Renal cortical epithelial cell (primary cell): Measurements from ENCODE around the gene SLC44A4. TPM values are rescaled to one million over a fixed set of nuclear protein-coding genes. Genes with fewer than 3 reads are reported as not detected.

Source experiments
- total RNA-seq: library from RNA; depleted of rRNA; stranded (reverse); fragments of >200 nt; gene quantifications from 2 replicates; pipeline ENCODE4 v1.2.3, GENCODE V29; 2014

Gene SLC44A4
- total RNA-seq, 1 donor from 2014 or later = 1.1 TPM

Other genes with a start within 250 kb of the SLC44A4 start
- gene BAG6, start 226.3 kb downstream of the SLC44A4 start, total RNA-seq = 130 and 241 TPM in 2 replicates
- gene APOM, start 223.1 kb downstream of the SLC44A4 start, total RNA-seq = 0.69 and 0.80 TPM in 2 replicates
- gene C6orf47, start 218.2 kb downstream of the SLC44A4 start, total RNA-seq = 28.6 and 32.0 TPM in 2 replicates
- gene GPANK1, start 214.0 kb downstream of the SLC44A4 start, total RNA-seq = 9.1 and 16.0 TPM in 2 replicates
- gene CSNK2B, start 212.9 kb downstream of the SLC44A4 start, total RNA-seq = 116 and 121 TPM in 2 replicates
- gene LY6G5B, start 209.0 kb downstream of the SLC44A4 start, total RNA-seq = 2.6 TPM in 1 of 2 replicates, not detected in the other
- 0.40 TPM in 1 of 2 replicates, not detected in the other for gene LY6G5C, start 197.9 kb downstream of the SLC44A4 start, total RNA-seq
- gene ABHD16A, start 175.7 kb downstream of the SLC44A4 start, total RNA-seq = 54.7 and 56.6 TPM in 2 replicates
- not detected in 2 replicates for gene LY6G6F, start 172.1 kb downstream of the SLC44A4 start, total RNA-seq
- not detected in 2 replicates for gene LY6G6D, start 163.6 kb downstream of the SLC44A4 start, total RNA-seq
- not detected in 2 replicates for gene LY6G6C, start 157.3 kb downstream of the SLC44A4 start, total RNA-seq
- not detected in 2 replicates for gene MPIG6B, start 155.6 kb downstream of the SLC44A4 start, total RNA-seq
- 101 and 121 TPM in 2 replicates for gene DDAH2, start 149.7 kb downstream of the SLC44A4 start, total RNA-seq
- gene CLIC1, start 142.5 kb downstream of the SLC44A4 start, total RNA-seq = 345 and 2,008 TPM in 2 replicates
- gene MSH5, start 139.0 kb downstream of the SLC44A4 start, total RNA-seq = 4.4 and 6.6 TPM in 2 replicates
- gene SAPCD1, start 116.3 kb downstream of the SLC44A4 start, total RNA-seq = 0.50 and 0.69 TPM in 2 replicates
- 2.6 and 8.5 TPM in 2 replicates for gene VWA7, start 101.7 kb downstream of the SLC44A4 start, total RNA-seq
- 67.4 and 103 TPM in 2 replicates for gene VARS1, start 83.2 kb downstream of the SLC44A4 start, total RNA-seq
- gene LSM2, start 72.0 kb downstream of the SLC44A4 start, total RNA-seq = 16.6 and 46.9 TPM in 2 replicates
- 0.87 and 2.0 TPM in 2 replicates for gene HSPA1L, start 63.7 kb downstream of the SLC44A4 start, total RNA-seq
- 178 and 296 TPM in 2 replicates for gene HSPA1A, start 63.5 kb downstream of the SLC44A4 start, total RNA-seq
- gene HSPA1B, start 51.3 kb downstream of the SLC44A4 start, total RNA-seq = 197 and 264 TPM in 2 replicates
- 104 and 112 TPM in 2 replicates for gene NEU1, start 16.2 kb downstream of the SLC44A4 start, total RNA-seq
- gene EHMT2, start 18.7 kb upstream of the SLC44A4 start, total RNA-seq = 37.7 and 72.3 TPM in 2 replicates
- gene ZBTB12, start 23.1 kb upstream of the SLC44A4 start, total RNA-seq = 0.69 and 5.9 TPM in 2 replicates
- 1.7 TPM in 1 of 2 replicates, not detected in the other for gene C2, start 48.7 kb upstream of the SLC44A4 start, total RNA-seq
- 24.3 and 32.7 TPM in 2 replicates for gene CFB, start 67.1 kb upstream of the SLC44A4 start, total RNA-seq
- gene NELFE, start 80.0 kb upstream of the SLC44A4 start, total RNA-seq = 92.3 and 146 TPM in 2 replicates
- gene SKIC2, start 80.2 kb upstream of the SLC44A4 start, total RNA-seq = 46.5 and 47.3 TPM in 2 replicates
- gene DXO, start 93.1 kb upstream of the SLC44A4 start, total RNA-seq = 10.6 and 16.9 TPM in 2 replicates
- gene C4A, start 103.1 kb upstream of the SLC44A4 start, total RNA-seq = 1.6 and 42.4 TPM in 2 replicates
- 0.35 and 32.2 TPM in 2 replicates for gene C4B, start 135.8 kb upstream of the SLC44A4 start, total RNA-seq
- gene CYP21A2, start 159.4 kb upstream of the SLC44A4 start, total RNA-seq = 0.20 TPM in 1 of 2 replicates, not detected in the other
- gene TNXB, start 230.3 kb upstream of the SLC44A4 start, total RNA-seq = 0.75 TPM in 1 of 2 replicates, not detected in the other
- gene ATF6B, start 249.2 kb upstream of the SLC44A4 start, total RNA-seq = 16.5 and 26.2 TPM in 2 replicates